HCT116 (cell line): Measurements from ENCODE around the gene MYO1E. TPM values are rescaled to one million over a fixed set of nuclear protein-coding genes. Genes with fewer than 3 reads are reported as not detected.

Experiments
- ATAC-seq: fragments of 200-7000 bp; cut with Tn5 transposase; 2 replicates; pipeline ENCODE4 v1.9.1; 2020; ENCODE audit warnings: mild to moderate bottlenecking, moderate library complexity
- BruUV-seq: library from RNA; stranded (reverse); fragments of 400-500 nt; replicated peaks from 2 replicates; lab custom pipeline; 2021; lab: Mats Ljungman, UMichigan
- CTCF ChIA-PET: fragments of 300-600 bp; sonication (Branson Sonifier 250); formaldehyde crosslinking; loops from one replicate; lab custom pipeline; 2021; ENCODE audit warnings: antibody characterized with exemption; lab: Charles Lee
- POLR2A ChIA-PET: fragments of 300-600, 350-600 bp; sonication (Branson Sonifier 250); formaldehyde crosslinking; loops from one replicate; lab custom pipeline; 2021; ENCODE audit warnings: antibody characterized with exemption; lab: Charles Lee
- RAD21 ChIA-PET, 2 experiments: fragments of 300-600 bp; sonication (Branson Sonifier 250); formaldehyde crosslinking; loops; one replicate each; lab custom pipeline; 2023; ENCODE audit warnings: low total read pairs in 2 of 2; ENCODE audit not compliant: uncharacterized antibody in 2 of 2, unreplicated experiment in 2 of 2, low non-redundant PET in 1 of 2; lab: Charles Lee
- DNase-seq: peaks from one replicate; pipeline ENCODE4 v3.0.0-alpha.2; 2010; ENCODE audit warnings: low read depth, low spot score
- H2AFZ ChIP-seq: fragments of 200-600 bp; shearing (Covaris generic), sonication (generic); 2 replicates; pipeline ENCODE4 v1.6.1; 2017; ENCODE audit warnings: low read depth, mixed run types, mixed read lengths, antibody characterized with exemption, low read length; ENCODE audit not compliant: poor library complexity, severe bottlenecking
- H3K27ac ChIP-seq: 2 replicates; pipeline ENCODE4 v1.5.1; 2012; ENCODE audit warnings: low read depth, low read length
- H3K27me3 ChIP-seq: fragments of 200-600 bp; sonication (generic); 2 replicates; pipeline ENCODE4 v1.6.1; 2016; ENCODE audit warnings: mixed run types, low read length, mixed read lengths; ENCODE audit not compliant: insufficient read depth
- H3K36me3 ChIP-seq, 2 experiments: fragments of 200-500 bp in 1 of 2; fragments of 200-600 bp in 1 of 2; sonication (Bioruptor generic) in 1 of 2; sonication (generic) in 1 of 2; 2 replicates each; pipeline versions ENCODE4 v1.5.1 to v1.6.1; 2014 to 2016; ENCODE audit warnings: low read length in 2 of 2, inconsistent platforms in 1 of 2, mixed read lengths in 1 of 2, mixed run types in 1 of 2; ENCODE audit not compliant: insufficient read depth in 2 of 2, control insufficient read depth in 1 of 2
- H3K4me1 ChIP-seq, 2 experiments: fragments of 200-600 bp in 1 of 2; sonication (generic) in 1 of 2; 2 replicates each; pipeline versions ENCODE4 v1.5.1 to v1.6.1; 2012 to 2017; ENCODE audit warnings: low read length in 2 of 2, inconsistent platforms in 1 of 2, mild to moderate bottlenecking in 1 of 2, mixed read lengths in 1 of 2, mixed run types in 1 of 2, moderate library complexity in 1 of 2; ENCODE audit not compliant: insufficient read depth in 2 of 2, control insufficient read depth in 1 of 2
- H3K4me2 ChIP-seq: fragments of 200-600 bp; sonication (generic); 2 replicates; pipeline ENCODE4 v1.6.1; 2017; ENCODE audit warnings: mixed run types, low read length, mixed read lengths
- H3K4me3 ChIP-seq, 2 experiments: fragments of 200-600 bp in 1 of 2; sonication (generic) in 1 of 2; replicated peaks in 1 of 2; 2 replicates each; pipeline ENCODE4 v1.5.1; 2011 to 2016; ENCODE audit warnings: low read length in 2 of 2, control low read depth in 1 of 2, low read depth in 1 of 2, mild to moderate bottlenecking in 1 of 2, mixed read lengths in 1 of 2, mixed run types in 1 of 2
- H3K79me2 ChIP-seq: fragments of 200-600 bp; sonication (generic); 2 replicates; pipeline ENCODE4 v1.6.1; 2017; ENCODE audit warnings: mild to moderate bottlenecking, mixed run types, low read length, moderate library complexity, mixed read lengths; ENCODE audit not compliant: insufficient read depth
- H3K9ac ChIP-seq: fragments of 200-600 bp; sonication (generic); 2 replicates; pipeline ENCODE4 v1.6.1; 2016; ENCODE audit warnings: low read length, mixed read lengths
- H3K9me2 ChIP-seq: fragments of 200-600 bp; sonication (generic), shearing (Covaris generic); 2 replicates; pipeline ENCODE4 v1.6.1; 2017; ENCODE audit warnings: mixed run types, mild to moderate bottlenecking, moderate library complexity; ENCODE audit not compliant: insufficient read depth
- H3K9me3 ChIP-seq, 2 experiments: fragments of 200-500 bp in 1 of 2; fragments of 200-600 bp in 1 of 2; sonication (Bioruptor generic) in 1 of 2; sonication (generic) in 1 of 2; 2 replicates each; pipeline ENCODE4 v1.6.1; 2014 to 2017; ENCODE audit warnings: low read length in 2 of 2, mixed read lengths in 2 of 2, inconsistent platforms in 1 of 2, low read depth in 1 of 2, mild to moderate bottlenecking in 1 of 2, mixed run types in 1 of 2, moderate library complexity in 1 of 2; ENCODE audit not compliant: control insufficient read depth in 1 of 2, insufficient read depth in 1 of 2
- H4K20me1 ChIP-seq: fragments of 200-600 bp; sonication (generic), shearing (Covaris generic); 2 replicates; pipeline ENCODE4 v1.6.1; 2017; ENCODE audit warnings: mixed run types, mild to moderate bottlenecking, moderate library complexity; ENCODE audit not compliant: insufficient read depth
- CBX3 ChIP-seq: IDR thresholded peaks from 2 replicates; pipeline ENCODE4 v1.6.1; 2012; ENCODE audit warnings: low read depth
- CEBPB ChIP-seq: IDR thresholded peaks from 2 replicates; pipeline ENCODE4 v1.6.1; 2012; ENCODE audit warnings: low read depth
- EGR1 ChIP-seq: IDR thresholded peaks from 2 replicates; pipeline ENCODE4 v1.6.1; 2012; ENCODE audit warnings: low read depth
- EZH2 ChIP-seq: fragments of 200-600 bp; sonication (generic); IDR thresholded peaks from 2 replicates; pipeline ENCODE4 v1.6.1; 2017; ENCODE audit warnings: antibody characterized with exemption, mixed run types
- FOSL1 ChIP-seq: IDR thresholded peaks from 2 replicates; pipeline ENCODE4 v1.6.1; 2012; ENCODE audit warnings: low read depth
- JUND ChIP-seq: IDR thresholded peaks from 2 replicates; pipeline ENCODE4 v1.6.1; 2012
- POLR2A ChIP-seq: IDR thresholded peaks from 2 replicates; pipeline ENCODE4 v1.7.0; 2011; ENCODE audit warnings: borderline replicate concordance; ENCODE audit not compliant: insufficient read depth, insufficient read length; ENCODE audit errors: extremely low read depth
- RAD21 ChIP-seq: IDR thresholded peaks from 2 replicates; pipeline ENCODE4 v1.6.1; 2012; ENCODE audit warnings: low read depth, mild to moderate bottlenecking
- SIN3A ChIP-seq: IDR thresholded peaks from 2 replicates; pipeline ENCODE4 v1.6.1; 2012; ENCODE audit warnings: low read depth
- SP1 ChIP-seq: IDR thresholded peaks from 2 replicates; pipeline ENCODE4 v1.6.1; 2012; ENCODE audit warnings: low read depth
- SRF ChIP-seq: IDR thresholded peaks from 2 replicates; pipeline ENCODE4 v1.6.1; 2012; ENCODE audit warnings: low read depth
- TCF7L2 ChIP-seq: IDR thresholded peaks from 2 replicates; pipeline ENCODE4 v1.7.0; 2011; ENCODE audit warnings: borderline replicate concordance, inconsistent platforms; ENCODE audit not compliant: insufficient read depth, insufficient read length; ENCODE audit errors: extremely low read depth
- YY1 ChIP-seq: IDR thresholded peaks from 2 replicates; pipeline ENCODE4 v1.6.1; 2011; ENCODE audit warnings: low read length, low read depth, moderate library complexity, mild to moderate bottlenecking; ENCODE audit not compliant: insufficient replicate concordance; ENCODE audit errors: extremely low read depth
- ZFX ChIP-seq: fragments of 450-650 bp; IDR thresholded peaks from 2 replicates; pipeline ENCODE4 v1.6.1; 2017
- intact Hi-C: fragments of 100-400 bp; cut with micrococcal nuclease; formaldehyde crosslinking; loops from 2 replicates; pipeline ENCODE4 v1.10.0; 2022
- total RNA-seq: library from RNA; stranded (reverse); gene quantifications from one replicate; pipeline ENCODE4 v1.2.1, GENCODE V29; 2021; ENCODE audit not compliant: unreplicated experiment
- TF ChIP-seq, protein P1 (sequence below), 3 experiments: fragments of 200-600 bp in 1 of 3; sonication (generic) in 1 of 3; IDR thresholded peaks in 2 of 3; conservative IDR thresholded peaks in 1 of 3; 2 replicates each; pipeline ENCODE4 v1.5.1; 2012 to 2017; ENCODE audit warnings: low read depth in 2 of 3, low read length in 2 of 3, antibody characterized with exemption in 1 of 3, borderline replicate concordance in 1 of 3, control low read depth in 1 of 3, mild to moderate bottlenecking in 1 of 3, mixed read lengths in 1 of 3, mixed run types in 1 of 3, moderate library complexity in 1 of 3; ENCODE audit not compliant: insufficient read depth in 1 of 3
- TF ChIP-seq, protein P2 (sequence below): IDR thresholded peaks from 2 replicates; pipeline ENCODE4 v1.6.1; 2012
- TF ChIP-seq, protein P3 (sequence below): IDR thresholded peaks from 2 replicates; pipeline ENCODE4 v1.6.1; 2012
- TF ChIP-seq, protein P4 (sequence below): IDR thresholded peaks from 2 replicates; pipeline ENCODE4 v1.6.1; 2011; ENCODE audit warnings: mild to moderate bottlenecking, low read length, moderate library complexity; ENCODE audit not compliant: insufficient replicate concordance; ENCODE audit errors: extremely low read depth
- TF ChIP-seq, protein P5 (sequence below): IDR thresholded peaks from 2 replicates; pipeline ENCODE4 v1.6.1; 2012; ENCODE audit warnings: low read depth

Gene MYO1E
- total RNA-seq, 1 experiment from 2014 or later, result 182 TPM

DNA sequence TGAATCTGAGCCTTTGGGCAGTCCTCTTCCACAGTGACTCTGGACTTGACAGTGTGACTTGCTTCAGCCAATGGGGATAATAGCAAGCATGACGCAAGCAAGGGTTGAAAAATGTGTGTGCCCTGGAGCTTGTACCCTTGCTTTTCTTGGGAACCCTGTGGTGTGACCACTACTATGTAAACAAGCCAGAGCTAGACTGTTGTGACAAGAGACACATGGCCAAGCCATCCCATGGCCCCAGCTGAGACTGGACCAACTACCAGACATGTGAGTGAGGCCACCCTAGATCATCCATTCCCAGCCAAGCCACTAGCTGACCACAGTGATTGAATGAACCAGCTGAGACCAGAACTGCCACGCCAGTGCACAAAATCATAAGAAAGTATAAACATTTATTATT, 11.8 kb downstream of the MYO1E start:
- H3K4me2 ChIP-seq, result no peak overlapping the region
- peaks cover 69% of the 10 kb centered on the region for H3K79me2 ChIP-seq
- H3K4me1 ChIP-seq, result peaks cover 0 to 16% of the 10 kb centered on the region in 2 experiments; a peak in 1 of 4 replicates
- TF ChIP-seq FOSL1 (no peak), CEBPB (no peak), TCF7L2 (no peak), YY1 (no peak), JUND (no peak), POLR2A (no peak), SIN3A (no peak), CBX3 (no peak), ZFX (no peak), EZH2 (no peak), SRF (no peak), RAD21 (no peak), EGR1 (no peak), SP1 (no peak)
- TF ChIP-seq, protein P1, sequence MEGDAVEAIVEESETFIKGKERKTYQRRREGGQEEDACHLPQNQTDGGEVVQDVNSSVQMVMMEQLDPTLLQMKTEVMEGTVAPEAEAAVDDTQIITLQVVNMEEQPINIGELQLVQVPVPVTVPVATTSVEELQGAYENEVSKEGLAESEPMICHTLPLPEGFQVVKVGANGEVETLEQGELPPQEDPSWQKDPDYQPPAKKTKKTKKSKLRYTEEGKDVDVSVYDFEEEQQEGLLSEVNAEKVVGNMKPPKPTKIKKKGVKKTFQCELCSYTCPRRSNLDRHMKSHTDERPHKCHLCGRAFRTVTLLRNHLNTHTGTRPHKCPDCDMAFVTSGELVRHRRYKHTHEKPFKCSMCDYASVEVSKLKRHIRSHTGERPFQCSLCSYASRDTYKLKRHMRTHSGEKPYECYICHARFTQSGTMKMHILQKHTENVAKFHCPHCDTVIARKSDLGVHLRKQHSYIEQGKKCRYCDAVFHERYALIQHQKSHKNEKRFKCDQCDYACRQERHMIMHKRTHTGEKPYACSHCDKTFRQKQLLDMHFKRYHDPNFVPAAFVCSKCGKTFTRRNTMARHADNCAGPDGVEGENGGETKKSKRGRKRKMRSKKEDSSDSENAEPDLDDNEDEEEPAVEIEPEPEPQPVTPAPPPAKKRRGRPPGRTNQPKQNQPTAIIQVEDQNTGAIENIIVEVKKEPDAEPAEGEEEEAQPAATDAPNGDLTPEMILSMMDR (IDR thresholded peaks at IDR 0.05 in 2 of 3, conservative IDR thresholded peaks at IDR 0.05 in 1 of 3; ENCODE audit: borderline replicate concordance in 1 of 3, insufficient read depth in 1 of 3, low read depth in 2 of 3, low read length in 2 of 3), result no peak
- TF ChIP-seq, protein P2, sequence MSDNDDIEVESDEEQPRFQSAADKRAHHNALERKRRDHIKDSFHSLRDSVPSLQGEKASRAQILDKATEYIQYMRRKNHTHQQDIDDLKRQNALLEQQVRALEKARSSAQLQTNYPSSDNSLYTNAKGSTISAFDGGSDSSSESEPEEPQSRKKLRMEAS, result no peak
- TF ChIP-seq, protein P3, sequence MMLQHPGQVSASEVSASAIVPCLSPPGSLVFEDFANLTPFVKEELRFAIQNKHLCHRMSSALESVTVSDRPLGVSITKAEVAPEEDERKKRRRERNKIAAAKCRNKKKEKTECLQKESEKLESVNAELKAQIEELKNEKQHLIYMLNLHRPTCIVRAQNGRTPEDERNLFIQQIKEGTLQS, result no peak
- TF ChIP-seq, protein P4, sequence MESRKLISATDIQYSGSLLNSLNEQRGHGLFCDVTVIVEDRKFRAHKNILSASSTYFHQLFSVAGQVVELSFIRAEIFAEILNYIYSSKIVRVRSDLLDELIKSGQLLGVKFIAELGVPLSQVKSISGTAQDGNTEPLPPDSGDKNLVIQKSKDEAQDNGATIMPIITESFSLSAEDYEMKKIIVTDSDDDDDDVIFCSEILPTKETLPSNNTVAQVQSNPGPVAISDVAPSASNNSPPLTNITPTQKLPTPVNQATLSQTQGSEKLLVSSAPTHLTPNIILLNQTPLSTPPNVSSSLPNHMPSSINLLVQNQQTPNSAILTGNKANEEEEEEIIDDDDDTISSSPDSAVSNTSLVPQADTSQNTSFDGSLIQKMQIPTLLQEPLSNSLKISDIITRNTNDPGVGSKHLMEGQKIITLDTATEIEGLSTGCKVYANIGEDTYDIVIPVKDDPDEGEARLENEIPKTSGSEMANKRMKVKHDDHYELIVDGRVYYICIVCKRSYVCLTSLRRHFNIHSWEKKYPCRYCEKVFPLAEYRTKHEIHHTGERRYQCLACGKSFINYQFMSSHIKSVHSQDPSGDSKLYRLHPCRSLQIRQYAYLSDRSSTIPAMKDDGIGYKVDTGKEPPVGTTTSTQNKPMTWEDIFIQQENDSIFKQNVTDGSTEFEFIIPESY, result no peak
- TF ChIP-seq, protein P5, sequence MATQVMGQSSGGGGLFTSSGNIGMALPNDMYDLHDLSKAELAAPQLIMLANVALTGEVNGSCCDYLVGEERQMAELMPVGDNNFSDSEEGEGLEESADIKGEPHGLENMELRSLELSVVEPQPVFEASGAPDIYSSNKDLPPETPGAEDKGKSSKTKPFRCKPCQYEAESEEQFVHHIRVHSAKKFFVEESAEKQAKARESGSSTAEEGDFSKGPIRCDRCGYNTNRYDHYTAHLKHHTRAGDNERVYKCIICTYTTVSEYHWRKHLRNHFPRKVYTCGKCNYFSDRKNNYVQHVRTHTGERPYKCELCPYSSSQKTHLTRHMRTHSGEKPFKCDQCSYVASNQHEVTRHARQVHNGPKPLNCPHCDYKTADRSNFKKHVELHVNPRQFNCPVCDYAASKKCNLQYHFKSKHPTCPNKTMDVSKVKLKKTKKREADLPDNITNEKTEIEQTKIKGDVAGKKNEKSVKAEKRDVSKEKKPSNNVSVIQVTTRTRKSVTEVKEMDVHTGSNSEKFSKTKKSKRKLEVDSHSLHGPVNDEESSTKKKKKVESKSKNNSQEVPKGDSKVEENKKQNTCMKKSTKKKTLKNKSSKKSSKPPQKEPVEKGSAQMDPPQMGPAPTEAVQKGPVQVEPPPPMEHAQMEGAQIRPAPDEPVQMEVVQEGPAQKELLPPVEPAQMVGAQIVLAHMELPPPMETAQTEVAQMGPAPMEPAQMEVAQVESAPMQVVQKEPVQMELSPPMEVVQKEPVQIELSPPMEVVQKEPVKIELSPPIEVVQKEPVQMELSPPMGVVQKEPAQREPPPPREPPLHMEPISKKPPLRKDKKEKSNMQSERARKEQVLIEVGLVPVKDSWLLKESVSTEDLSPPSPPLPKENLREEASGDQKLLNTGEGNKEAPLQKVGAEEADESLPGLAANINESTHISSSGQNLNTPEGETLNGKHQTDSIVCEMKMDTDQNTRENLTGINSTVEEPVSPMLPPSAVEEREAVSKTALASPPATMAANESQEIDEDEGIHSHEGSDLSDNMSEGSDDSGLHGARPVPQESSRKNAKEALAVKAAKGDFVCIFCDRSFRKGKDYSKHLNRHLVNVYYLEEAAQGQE, result no peak
- H4K20me1 ChIP-seq, result no peaks in the 10 kb centered on the region
- H3K36me3 ChIP-seq, result no peaks in the 10 kb centered on the region
- intact Hi-C loops, result no loop called here
- no peak overlapping the region for H3K27ac ChIP-seq
- H3K9me3 ChIP-seq, result no peaks in the 10 kb centered on the region
- H3K9me2 ChIP-seq, result no peaks in the 10 kb centered on the region
- H2AFZ ChIP-seq, result no peak overlapping the region
- H3K9ac ChIP-seq, result no peak overlapping the region
- ATAC-seq (no peak), DNase-seq (no peak)
- ChIA-PET POLR2A (no interaction called here), RAD21 (no interaction called here), CTCF (no interaction called here)
- H3K27me3 ChIP-seq, result no peaks in the 10 kb centered on the region
- H3K4me3 ChIP-seq, result no peak overlapping the region
- no TSS peak for BruUV-seq
